Measurements from ENCODE around the gene SELENBP1.
"Not testable (repeated sequence)": the region's sequence is repeated elsewhere in the genome, so short reads cannot be mapped to it uniquely, and the experiment has no call there.

Gene SELENBP1

DNA sequence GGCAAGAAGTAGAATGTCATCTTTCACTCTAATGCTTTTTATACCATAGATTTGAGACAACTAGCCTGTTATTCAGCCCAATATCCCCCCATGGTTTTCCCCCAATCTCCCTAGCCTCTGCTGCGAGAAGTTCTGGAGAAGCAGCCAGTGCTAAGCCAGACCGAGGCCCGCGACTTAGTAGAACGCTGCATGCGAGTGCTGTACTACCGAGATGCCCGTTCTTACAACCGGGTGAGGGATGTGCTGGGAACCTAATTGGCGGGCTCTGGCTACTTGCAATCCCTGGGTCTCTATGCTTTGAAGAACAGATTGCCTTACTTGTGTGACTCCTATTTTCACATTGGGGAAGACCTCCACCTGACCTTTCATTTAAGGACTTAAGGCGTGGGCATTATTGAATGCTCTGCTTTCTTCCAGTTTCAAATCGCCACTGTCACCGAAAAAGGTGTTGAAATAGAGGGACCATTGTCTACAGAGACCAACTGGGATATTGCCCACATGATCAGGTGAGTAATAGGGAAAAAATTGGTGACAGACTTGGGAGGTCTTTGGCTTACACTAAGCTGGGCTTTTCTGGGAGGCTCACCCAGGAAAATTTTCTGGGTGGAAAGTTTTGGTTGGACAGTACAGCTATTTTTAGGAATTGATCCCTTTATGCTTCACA, 28.8 kb upstream of the SELENBP1 start:
- no peak overlapping the region for H4K8ac ChIP-seq (ENCODE audit: low read depth, low read length)
- WGBS, 2 donors (ENCODE audit: extremely low coverage in 2 of 2, insufficient read length in 2 of 2, insufficient replicate concordance in 1 of 2), result no CpG with 5 or more reads among the region's 13 CpGs

GRCh38 chr1:151399324-151400171, 27.0 kb upstream of the SELENBP1 start, which contains the start of gene PSMB4:
TSS of gene PSMB4 (plus strand) at chr1:151399573. CDS start at chr1:151399588, 15 bp downstream.
- Histone ChIP-seq H3K18ac (ENCODE audit: low read length) (peak within 1 kb of the TSS; percentile 93), H3K9ac (ENCODE audit: low read depth, low read length, poor library complexity) (peak within 1 kb of the TSS; percentile 97), H3K27me3 (ENCODE audit: control insufficient read depth in 3 of 3, insufficient read depth in 3 of 3, low read depth in 1 of 3, low read length in 3 of 3) (no peaks in the 10 kb centered on the region), H4K91ac (ENCODE audit: low read depth, low read length, poor library complexity) (no peak within 1 kb of the TSS), H2BK12ac (ENCODE audit: low read length) (no peak within 1 kb of the TSS), H4K8ac (ENCODE audit: low read depth, low read length) (no peak within 1 kb of the TSS), H3K23ac (ENCODE audit: low read depth, low read length, poor library complexity) (no peak within 1 kb of the TSS), H2BK15ac (ENCODE audit: low read length) (no peak within 1 kb of the TSS), H3K79me1 (ENCODE audit: low read depth, low read length) (peaks cover 6% of the 10 kb centered on the region), H2AK5ac (ENCODE audit: low read depth, low read length) (peak within 1 kb of the TSS; percentile 11), H3K4me3 (ENCODE audit: low read length in 2 of 2) (peak within 1 kb of the TSS; percentile 83 to 88), H2AFZ (ENCODE audit: low read length) (peak within 1 kb of the TSS; percentile 80), H3K9me3 (replicated peaks in 1 of 2; ENCODE audit: control insufficient read depth in 2 of 2, insufficient read depth in 1 of 2, low read depth in 1 of 2, low read length in 2 of 2) (no peaks in the 10 kb centered on the region), H2BK120ac (ENCODE audit: low read depth, low read length) (no peak within 1 kb of the TSS), H3K36me3 (replicated peaks in 1 of 2; ENCODE audit: control insufficient read depth in 2 of 2, insufficient read depth in 2 of 2, low read length in 2 of 2) (peaks cover 16 to 46% of the 10 kb centered on the region in 2 donors), H2BK5ac (ENCODE audit: low read length) (no peak within 1 kb of the TSS), H3K27ac (replicated peaks; ENCODE audit: low read length) (peak within 1 kb of the TSS; percentile 41), H3K4ac (ENCODE audit: low read length) (no peak within 1 kb of the TSS), H3K4me2 (ENCODE audit: insufficient read depth, low read length, poor library complexity, severe bottlenecking) (peak within 1 kb of the TSS; percentile 75), H3K14ac (ENCODE audit: low read length) (no peak within 1 kb of the TSS), H3K4me1 (ENCODE audit: control insufficient read depth in 2 of 2, insufficient read depth in 1 of 2, low read depth in 1 of 2, low read length in 2 of 2) (peaks cover 2 to 4% of the 10 kb centered on the region in 2 donors)
- no CpG with 5 or more reads among the region's 63 CpGs for WGBS, 2 donors (ENCODE audit: extremely low coverage in 2 of 2, insufficient read length in 2 of 2, insufficient replicate concordance in 1 of 2)
- DNase-seq (ENCODE audit: low spot score), result peak; percentile 79

More for the DNA sequence above, 28.8 kb upstream of the SELENBP1 start:
- no peak overlapping the region for H3K4me2 ChIP-seq (ENCODE audit: insufficient read depth, low read length, poor library complexity, severe bottlenecking)
- no peak overlapping the region for H3K14ac ChIP-seq (ENCODE audit: low read length)
- H3K27me3 ChIP-seq (ENCODE audit: control insufficient read depth in 3 of 3, insufficient read depth in 3 of 3, low read depth in 1 of 3, low read length in 3 of 3), result no peaks in the 10 kb centered on the region
- no peak overlapping the region for H3K9ac ChIP-seq (ENCODE audit: low read depth, low read length, poor library complexity)
- H3K79me1 ChIP-seq (ENCODE audit: low read depth, low read length), result peaks cover 6% of the 10 kb centered on the region
- H3K4ac ChIP-seq (ENCODE audit: low read length), result no peak overlapping the region
- H2AK5ac ChIP-seq (ENCODE audit: low read depth, low read length), result no peak overlapping the region
- H3K4me3 ChIP-seq (ENCODE audit: low read length in 2 of 2), result peak overlapping the region in 1 of 2 donors; percentile 83
- H2BK120ac ChIP-seq (ENCODE audit: low read depth, low read length), result no peak overlapping the region
- H2AFZ ChIP-seq (ENCODE audit: low read length), result no peak overlapping the region
- H4K91ac ChIP-seq (ENCODE audit: low read depth, low read length, poor library complexity), result no peak overlapping the region
- no peak overlapping the region for H2BK15ac ChIP-seq (ENCODE audit: low read length)
- peaks cover 33 to 63% of the 10 kb centered on the region in 2 donors for H3K36me3 ChIP-seq (replicated peaks in 1 of 2; ENCODE audit: control insufficient read depth in 2 of 2, insufficient read depth in 2 of 2, low read length in 2 of 2)
- H3K27ac ChIP-seq (replicated peaks; ENCODE audit: low read length), result no peak overlapping the region
- H3K4me1 ChIP-seq (ENCODE audit: control insufficient read depth in 2 of 2, insufficient read depth in 1 of 2, low read depth in 1 of 2, low read length in 2 of 2), result peaks cover 2 to 4% of the 10 kb centered on the region in 2 donors
- H2BK5ac ChIP-seq (ENCODE audit: low read length), result no peak overlapping the region
- no peak for DNase-seq (ENCODE audit: low spot score)
- H3K9me3 ChIP-seq (replicated peaks in 1 of 2; ENCODE audit: control insufficient read depth in 2 of 2, insufficient read depth in 1 of 2, low read depth in 1 of 2, low read length in 2 of 2), result no peaks in the 10 kb centered on the region
- no peak overlapping the region for H2BK12ac ChIP-seq (ENCODE audit: low read length)
- no peak overlapping the region for H3K18ac ChIP-seq (ENCODE audit: low read length)
- H3K23ac ChIP-seq (ENCODE audit: low read depth, low read length, poor library complexity), result no peak overlapping the region

GRCh38 chr1:151396265-151396664, 23.8 kb upstream of the SELENBP1 start:
- not testable (repeated sequence) for H3K4me1 ChIP-seq (ENCODE audit: control insufficient read depth in 2 of 2, insufficient read depth in 1 of 2, low read depth in 1 of 2, low read length in 2 of 2); H3K4me3 ChIP-seq (ENCODE audit: low read length in 2 of 2); H4K8ac ChIP-seq (ENCODE audit: low read depth, low read length); H4K91ac ChIP-seq (ENCODE audit: low read depth, low read length, poor library complexity); H2BK120ac ChIP-seq (ENCODE audit: low read depth, low read length); DNase-seq (ENCODE audit: low spot score); H3K27me3 ChIP-seq (ENCODE audit: control insufficient read depth in 3 of 3, insufficient read depth in 3 of 3, low read depth in 1 of 3, low read length in 3 of 3); H3K9ac ChIP-seq (ENCODE audit: low read depth, low read length, poor library complexity); H3K27ac ChIP-seq (replicated peaks; ENCODE audit: low read length); H3K14ac ChIP-seq (ENCODE audit: low read length); H3K4ac ChIP-seq (ENCODE audit: low read length); H3K18ac ChIP-seq (ENCODE audit: low read length); H2AK5ac ChIP-seq (ENCODE audit: low read depth, low read length); H3K23ac ChIP-seq (ENCODE audit: low read depth, low read length, poor library complexity); H3K79me1 ChIP-seq (ENCODE audit: low read depth, low read length); H3K9me3 ChIP-seq (replicated peaks in 1 of 2; ENCODE audit: control insufficient read depth in 2 of 2, insufficient read depth in 1 of 2, low read depth in 1 of 2, low read length in 2 of 2); H2BK5ac ChIP-seq (ENCODE audit: low read length); H2AFZ ChIP-seq (ENCODE audit: low read length); H2BK15ac ChIP-seq (ENCODE audit: low read length); H3K4me2 ChIP-seq (ENCODE audit: insufficient read depth, low read length, poor library complexity, severe bottlenecking); H2BK12ac ChIP-seq (ENCODE audit: low read length)
- H3K36me3 ChIP-seq (replicated peaks in 1 of 2; ENCODE audit: control insufficient read depth in 2 of 2, insufficient read depth in 2 of 2, low read length in 2 of 2), result peaks cover 8 to 13% of the 10 kb centered on the region in 2 donors
- no CpG with 5 or more reads among the region's 5 CpGs for WGBS, 2 donors (ENCODE audit: extremely low coverage in 2 of 2, insufficient read length in 2 of 2, insufficient replicate concordance in 1 of 2)

DNA sequence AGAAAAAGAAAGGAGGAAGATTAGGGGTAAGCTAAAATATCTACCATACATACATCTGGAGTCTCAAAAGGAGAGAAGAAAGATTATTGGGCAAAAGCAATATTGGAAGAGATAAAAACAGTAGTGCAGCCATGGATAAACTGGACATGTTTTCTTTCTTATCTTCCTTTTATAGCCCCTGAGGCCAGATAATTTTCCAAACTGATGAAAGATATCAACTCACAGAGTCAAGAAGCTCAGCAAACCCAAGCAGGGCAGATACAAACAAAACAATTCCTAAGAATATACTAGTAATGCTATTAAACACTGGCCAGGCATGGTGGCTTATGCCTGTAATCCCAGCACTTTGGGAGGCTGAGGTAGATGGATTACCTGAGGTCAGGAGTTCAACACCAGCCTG, 21.1 kb upstream of the SELENBP1 start:
- Histone ChIP-seq H3K9me3 (replicated peaks in 1 of 2; ENCODE audit: control insufficient read depth in 2 of 2, insufficient read depth in 1 of 2, low read depth in 1 of 2, low read length in 2 of 2) (no peaks in the 10 kb centered on the region), H2BK12ac (ENCODE audit: low read length) (no peak overlapping the region), H3K27me3 (ENCODE audit: control insufficient read depth in 3 of 3, insufficient read depth in 3 of 3, low read depth in 1 of 3, low read length in 3 of 3) (no peaks in the 10 kb centered on the region), H3K23ac (ENCODE audit: low read depth, low read length, poor library complexity) (no peak overlapping the region), H2BK5ac (ENCODE audit: low read length) (no peak overlapping the region), H3K79me1 (ENCODE audit: low read depth, low read length) (no peaks in the 10 kb centered on the region), H4K8ac (ENCODE audit: low read depth, low read length) (no peak overlapping the region), H3K14ac (ENCODE audit: low read length) (no peak overlapping the region), H3K4me1 (ENCODE audit: control insufficient read depth in 2 of 2, insufficient read depth in 1 of 2, low read depth in 1 of 2, low read length in 2 of 2) (no peaks in the 10 kb centered on the region), H2AK5ac (ENCODE audit: low read depth, low read length) (no peak overlapping the region), H3K4me2 (ENCODE audit: insufficient read depth, low read length, poor library complexity, severe bottlenecking) (no peak overlapping the region), H2AFZ (ENCODE audit: low read length) (no peak overlapping the region), H3K9ac (ENCODE audit: low read depth, low read length, poor library complexity) (no peak overlapping the region), H3K4ac (ENCODE audit: low read length) (no peak overlapping the region), H3K4me3 (ENCODE audit: low read length in 2 of 2) (no peak overlapping the region), H2BK120ac (ENCODE audit: low read depth, low read length) (no peak overlapping the region), H2BK15ac (ENCODE audit: low read length) (no peak overlapping the region), H3K18ac (ENCODE audit: low read length) (no peak overlapping the region), H4K91ac (ENCODE audit: low read depth, low read length, poor library complexity) (no peak overlapping the region), H3K36me3 (replicated peaks in 1 of 2; ENCODE audit: control insufficient read depth in 2 of 2, insufficient read depth in 2 of 2, low read length in 2 of 2) (no peaks in the 10 kb centered on the region), H3K27ac (replicated peaks; ENCODE audit: low read length) (no peak overlapping the region)
- no peak for DNase-seq (ENCODE audit: low spot score)
